Measurements from ENCODE around the gene RC3H2.
"Not testable (repeated sequence)": the region's sequence is repeated elsewhere in the genome, so short reads cannot be mapped to it uniquely, and the experiment has no call there.

RC3H2 gene

GRCh38 chr9:122846371-122846940, 58.7 kb downstream of the RC3H2 start:
- no peak for DNase-seq (ENCODE audit: low read depth in 2 of 2)

- no peak for DNase-seq (ENCODE audit: low read depth in 2 of 2)
Observed at GRCh38 chr9:122845116-122845515, 60.0 kb downstream of the RC3H2 start.

- no peak for DNase-seq (ENCODE audit: low read depth in 2 of 2)
Observed at GRCh38 chr9:122844137-122844536, 61.0 kb downstream of the RC3H2 start.

- DNase-seq (ENCODE audit: low read depth in 2 of 2), result no peak
Observed at GRCh38 chr9:122841501-122841900, 63.7 kb downstream of the RC3H2 start.

GRCh38 chr9:122838441-122838840, 66.7 kb downstream of the RC3H2 start:
- DNase-seq (ENCODE audit: low read depth in 2 of 2), result not testable (repeated sequence)

- no peak for DNase-seq (ENCODE audit: low read depth in 2 of 2)
Observed at GRCh38 chr9:122837266-122837850, 67.8 kb downstream of the RC3H2 start.

- no peak for DNase-seq (ENCODE audit: low read depth in 2 of 2)
Observed at GRCh38 chr9:122835313-122835731, 69.8 kb downstream of the RC3H2 start.

GRCh38 chr9:122832194-122832593, 73.0 kb downstream of the RC3H2 start:
- DNase-seq (ENCODE audit: low read depth in 2 of 2), result no peak

GRCh38 chr9:122828965-122829284, 76.2 kb downstream of the RC3H2 start:
- DNase-seq (ENCODE audit: low read depth in 2 of 2), result not testable (repeated sequence)

- no peak for DNase-seq (ENCODE audit: low read depth in 2 of 2)
Observed at GRCh38 chr9:122827761-122828093, 77.4 kb downstream of the RC3H2 start.

- no peak for DNase-seq (ENCODE audit: low read depth in 2 of 2)
Observed at GRCh38 chr9:122822938-122823337, 82.2 kb downstream of the RC3H2 start.

GRCh38 chr9:122822056-122822455, 83.1 kb downstream of the RC3H2 start:
- no peak for DNase-seq (ENCODE audit: low read depth in 2 of 2)

GRCh38 chr9:122821278-122821943, 83.7 kb downstream of the RC3H2 start:
- no peak for DNase-seq (ENCODE audit: low read depth in 2 of 2)

GRCh38 chr9:122820490-122820845, 84.7 kb downstream of the RC3H2 start:
- DNase-seq (ENCODE audit: low read depth in 2 of 2), result no peak

GRCh38 chr9:122819791-122820489, 85.2 kb downstream of the RC3H2 start:
- DNase-seq (ENCODE audit: low read depth in 2 of 2), result no peak

GRCh38 chr9:122819326-122819725, 85.8 kb downstream of the RC3H2 start:
- no peak for DNase-seq (ENCODE audit: low read depth in 2 of 2)

GRCh38 chr9:122816163-122816867, 88.8 kb downstream of the RC3H2 start:
- DNase-seq (ENCODE audit: low read depth in 2 of 2), result peak in 1 of 2 donors; percentile 41

- no peak for DNase-seq (ENCODE audit: low read depth in 2 of 2)
Observed at GRCh38 chr9:122815544-122815943, 89.6 kb downstream of the RC3H2 start.

GRCh38 chr9:122814545-122814944, 90.6 kb downstream of the RC3H2 start:
- no peak for DNase-seq (ENCODE audit: low read depth in 2 of 2)

- no peak for DNase-seq (ENCODE audit: low read depth in 2 of 2)
Observed at GRCh38 chr9:122812736-122813135, 92.4 kb downstream of the RC3H2 start.

- DNase-seq (ENCODE audit: low read depth in 2 of 2), result peak; percentile 54 to 68
Observed at GRCh38 chr9:122810306-122810946, 94.7 kb downstream of the RC3H2 start.

- not testable (repeated sequence) for DNase-seq (ENCODE audit: low read depth in 2 of 2)
Observed at GRCh38 chr9:122809261-122809660, 95.9 kb downstream of the RC3H2 start.
